Neuronal stem cell (in vitro differentiated cells): Measurements from ENCODE around the gene DNAJC18.

ENCODE experiments used
- DNase-seq: peaks from one replicate; pipeline ENCODE4 v3.0.0-alpha.2; 2013; ENCODE audit warnings: low spot score
- H2AFZ ChIP-seq: one replicate; pipeline ENCODE4 v1.6.1; 2013; ENCODE audit warnings: mild to moderate bottlenecking, low read length, inconsistent platforms
- H2AK5ac ChIP-seq: 2 replicates; pipeline ENCODE4 v1.6.1; 2013; ENCODE audit warnings: low read depth, mild to moderate bottlenecking, inconsistent platforms, low read length, moderate library complexity, mixed read lengths
- H2BK120ac ChIP-seq: 2 replicates; pipeline ENCODE4 v1.6.1; 2013; ENCODE audit warnings: low read depth, mild to moderate bottlenecking, inconsistent platforms, low read length, moderate library complexity, mixed read lengths
- H2BK12ac ChIP-seq: one replicate; pipeline ENCODE4 v1.6.1; 2013; ENCODE audit warnings: low read length, inconsistent platforms
- H2BK15ac ChIP-seq: 2 replicates; pipeline ENCODE4 v1.6.1; 2013; ENCODE audit warnings: mild to moderate bottlenecking, low read length, inconsistent platforms, mixed read lengths
- H2BK5ac ChIP-seq: one replicate; pipeline ENCODE4 v1.6.1; 2013; ENCODE audit warnings: inconsistent platforms, mild to moderate bottlenecking, low read length, moderate library complexity
- H3K14ac ChIP-seq: one replicate; pipeline ENCODE4 v1.6.1; 2013; ENCODE audit warnings: low read length, inconsistent platforms
- H3K18ac ChIP-seq: 2 replicates; pipeline ENCODE4 v1.6.1; 2013; ENCODE audit warnings: low read length, inconsistent platforms
- H3K23ac ChIP-seq: 2 replicates; pipeline ENCODE4 v1.6.1; 2013; ENCODE audit warnings: low read depth, mild to moderate bottlenecking, mixed read lengths, low read length, inconsistent platforms; ENCODE audit not compliant: poor library complexity
- H3K27ac ChIP-seq: replicated peaks from 3 replicates; pipeline ENCODE4 v1.5.1; 2013; ENCODE audit warnings: low read length, inconsistent platforms
- H3K27me3 ChIP-seq, 3 experiments: 2 replicates each; pipeline ENCODE4 v1.6.1; 2013; ENCODE audit warnings: low read length in 3 of 3, mild to moderate bottlenecking in 2 of 3, inconsistent platforms in 1 of 3, low read depth in 1 of 3, mixed read lengths in 1 of 3, moderate library complexity in 1 of 3; ENCODE audit not compliant: control insufficient read depth in 3 of 3, insufficient read depth in 3 of 3
- H3K36me3 ChIP-seq, 2 donors: replicated peaks in 1 of 2; 2 replicates each; pipeline ENCODE4 v1.6.1; 2013; ENCODE audit warnings: low read length in 2 of 2; ENCODE audit not compliant: control insufficient read depth in 2 of 2, insufficient read depth in 2 of 2
- H3K4ac ChIP-seq: 2 replicates; pipeline ENCODE4 v1.6.1; 2013; ENCODE audit warnings: inconsistent platforms, mild to moderate bottlenecking, low read length, moderate library complexity
- H3K4me1 ChIP-seq, 2 donors: 1 replicate in 1 of 2; 2 replicates in 1 of 2; pipeline ENCODE4 v1.6.1; 2013; ENCODE audit warnings: low read length in 2 of 2, low read depth in 1 of 2; ENCODE audit not compliant: control insufficient read depth in 2 of 2, insufficient read depth in 1 of 2
- H3K4me2 ChIP-seq: one replicate; pipeline ENCODE4 v1.6.1; 2013; ENCODE audit warnings: mild to moderate bottlenecking, low read length, inconsistent platforms; ENCODE audit not compliant: insufficient read depth, poor library complexity, severe bottlenecking
- H3K4me3 ChIP-seq, 2 donors: 2 replicates each; pipeline ENCODE4 v1.5.1; 2013; ENCODE audit warnings: low read length in 2 of 2, mild to moderate bottlenecking in 2 of 2, inconsistent platforms in 1 of 2, moderate library complexity in 1 of 2
- H3K79me1 ChIP-seq: one replicate; pipeline ENCODE4 v1.6.1; 2013; ENCODE audit warnings: low read depth, mild to moderate bottlenecking, inconsistent platforms, low read length, moderate library complexity
- H3K9ac ChIP-seq: one replicate; pipeline ENCODE4 v1.6.1; 2013; ENCODE audit warnings: mild to moderate bottlenecking, low read depth, low read length, inconsistent platforms; ENCODE audit not compliant: poor library complexity
- H3K9me3 ChIP-seq, 2 donors: replicated peaks in 1 of 2; 2 replicates each; pipeline versions ENCODE3 to v1.6.1; 2013; ENCODE audit warnings: low read length in 2 of 2, mild to moderate bottlenecking in 2 of 2, inconsistent platforms in 1 of 2, low read depth in 1 of 2, mixed read lengths in 1 of 2, moderate library complexity in 1 of 2; ENCODE audit not compliant: control insufficient read depth in 2 of 2, insufficient read depth in 1 of 2
- H4K8ac ChIP-seq: one replicate; pipeline ENCODE4 v1.6.1; 2013; ENCODE audit warnings: low read depth, mild to moderate bottlenecking, inconsistent platforms, low read length, moderate library complexity
- H4K91ac ChIP-seq: one replicate; pipeline ENCODE4 v1.6.1; 2013; ENCODE audit warnings: low read length, low read depth, mild to moderate bottlenecking, inconsistent platforms; ENCODE audit not compliant: poor library complexity
- WGBS, 2 donors: extraction: QIAGEN DNeasy Blood & Tissue Kit; methylation state at CpG; one replicate each; pipeline ENCODE4 v1.1.7; 2013; ENCODE audit warnings: missing lambda C conversion rate in 2 of 2, mixed read lengths in 1 of 2; ENCODE audit not compliant: insufficient read length in 2 of 2, insufficient replicate concordance in 1 of 2; ENCODE audit errors: extremely low coverage in 2 of 2; 5-methylcytosine and 5-hydroxymethylcytosine counted together

DNAJC18 gene

DNA sequence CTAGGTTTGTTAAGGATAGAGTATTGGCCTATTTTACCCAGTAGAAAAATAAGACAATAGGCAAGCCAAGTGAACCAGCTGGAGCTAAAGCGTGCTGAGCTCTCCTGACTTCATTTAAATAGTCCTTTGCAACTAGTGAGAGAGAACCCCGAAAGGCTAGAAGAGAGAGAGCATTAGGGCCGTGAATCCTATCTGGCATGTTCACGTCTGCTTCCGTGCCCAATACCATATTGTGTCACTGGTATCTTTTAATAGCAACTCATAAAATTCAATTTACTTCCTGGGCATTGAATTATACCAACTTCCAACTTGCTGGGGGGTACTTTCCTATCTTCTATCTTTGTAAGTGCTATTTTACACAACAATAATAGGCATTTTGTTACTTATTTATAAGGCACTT, 13.8 kb downstream of the DNAJC18 start:
- Histone ChIP-seq H3K4me2 (no peak overlapping the region), H2BK5ac (no peak overlapping the region), H2AK5ac (no peak overlapping the region), H3K18ac (no peak overlapping the region), H3K9me3 (no peaks in the 10 kb centered on the region), H4K8ac (no peak overlapping the region), H3K9ac (no peak overlapping the region), H2BK15ac (no peak overlapping the region), H3K4ac (no peak overlapping the region), H3K4me3 (no peak overlapping the region), H2BK12ac (no peak overlapping the region), H4K91ac (no peak overlapping the region), H2AFZ (no peak overlapping the region), H2BK120ac (no peak overlapping the region), H3K27me3 (no peaks in the 10 kb centered on the region), H3K14ac (no peak overlapping the region), H3K4me1 (no peaks in the 10 kb centered on the region), H3K27ac (no peak overlapping the region), H3K23ac (no peak overlapping the region), H3K79me1 (no peaks in the 10 kb centered on the region), H3K36me3 (peaks cover 11 to 81% of the 10 kb centered on the region in 2 donors)
- no CpG with 5 or more reads among the region's 5 CpGs for WGBS, 2 donors
- DNase-seq = no peak

DNA sequence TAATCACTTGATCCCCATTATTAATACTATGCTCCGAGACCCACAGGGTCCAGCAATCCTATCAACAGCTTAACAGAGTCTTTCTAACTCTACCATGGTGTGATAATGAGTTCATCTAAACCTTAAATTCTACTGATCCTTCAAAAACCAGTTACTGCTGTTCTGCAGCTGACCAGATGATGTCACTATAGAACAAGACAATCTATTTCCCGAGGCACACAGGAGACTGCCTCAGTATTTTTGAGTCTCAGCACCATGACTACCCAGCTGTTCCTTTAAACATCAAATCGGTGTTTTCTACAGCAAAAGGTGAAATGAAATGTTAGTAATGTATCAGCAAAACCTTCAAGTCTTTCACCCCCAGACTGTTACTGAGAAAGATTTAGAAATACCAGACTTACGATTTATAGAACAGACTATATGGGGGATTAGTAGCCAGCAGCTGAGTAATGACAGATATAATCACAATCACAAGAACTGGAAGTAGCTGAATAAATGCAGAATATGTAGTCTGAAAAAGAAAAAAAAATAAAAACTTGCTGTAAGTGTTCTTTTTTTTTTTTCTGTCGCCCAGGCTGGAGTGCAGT, 16.9 kb downstream of the DNAJC18 start:
- DNase-seq = no peak
- Histone ChIP-seq H2AFZ (no peak overlapping the region), H3K4me1 (peaks cover 0 to 5% of the 10 kb centered on the region in 2 donors), H3K4ac (no peak overlapping the region), H3K27ac (no peak overlapping the region), H2BK120ac (no peak overlapping the region), H2BK5ac (no peak overlapping the region), H3K23ac (no peak overlapping the region), H3K79me1 (no peaks in the 10 kb centered on the region), H3K4me3 (no peak overlapping the region), H3K4me2 (no peak overlapping the region), H2BK15ac (no peak overlapping the region), H3K9me3 (no peaks in the 10 kb centered on the region), H4K91ac (no peak overlapping the region), H2BK12ac (no peak overlapping the region), H2AK5ac (no peak overlapping the region), H3K14ac (no peak overlapping the region), H3K18ac (no peak overlapping the region), H3K36me3 (peaks cover 15 to 85% of the 10 kb centered on the region in 2 donors), H3K9ac (no peak overlapping the region), H3K27me3 (no peaks in the 10 kb centered on the region), H4K8ac (no peak overlapping the region)
- WGBS, 2 donors = no CpG with 5 or more reads among the region's 5 CpGs

DNA sequence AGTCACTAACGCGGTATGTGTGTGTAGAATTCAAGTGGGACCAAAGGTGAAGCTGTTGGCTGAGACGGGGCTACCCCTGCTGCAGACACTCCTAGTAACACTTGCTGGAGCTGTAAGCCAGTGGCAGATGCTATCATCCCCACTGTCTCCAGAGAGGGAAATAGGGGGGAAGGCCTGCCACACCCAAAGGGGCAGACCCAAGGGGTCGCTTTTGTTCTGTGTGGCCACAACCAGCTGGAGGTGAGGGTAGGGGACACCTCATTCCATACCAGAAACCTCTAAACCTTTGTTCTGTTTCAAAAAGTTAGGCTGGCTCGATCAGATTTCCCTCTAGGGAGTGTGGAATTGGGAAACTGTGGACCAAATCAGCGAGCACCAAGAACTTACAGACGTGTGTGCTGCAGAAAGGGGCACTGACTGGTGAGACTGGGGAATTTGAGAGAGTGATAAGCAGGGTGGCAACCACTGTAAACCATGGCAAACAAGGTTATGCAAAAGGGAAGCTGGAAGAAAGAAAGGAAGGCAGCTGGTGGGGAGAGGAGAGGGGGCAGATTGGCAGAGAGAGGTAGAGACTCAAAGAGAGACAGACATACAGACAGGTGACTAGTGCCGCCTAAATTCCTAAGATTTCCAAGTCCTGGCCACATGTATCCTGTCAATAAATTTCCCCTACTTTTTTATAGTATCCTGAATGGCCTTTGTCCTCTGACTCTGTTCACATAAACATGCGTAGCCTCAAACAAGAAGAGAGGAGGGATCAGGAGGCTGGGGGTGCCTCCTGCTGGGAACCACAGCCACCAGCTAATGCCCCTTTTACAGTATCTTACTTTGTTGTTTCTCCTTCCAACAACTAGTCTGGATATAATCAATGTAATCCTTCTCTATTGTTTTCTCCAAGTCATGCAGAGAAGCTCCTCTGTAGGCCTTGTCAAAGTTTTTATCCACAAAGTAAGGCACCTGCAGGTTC, 19.8 kb downstream of the DNAJC18 start:
- Histone ChIP-seq H2BK5ac (no peak overlapping the region), H2BK12ac (no peak overlapping the region), H4K8ac (no peak overlapping the region), H3K79me1 (no peaks in the 10 kb centered on the region), H3K27ac (no peak overlapping the region), H3K9ac (no peak overlapping the region), H3K4ac (no peak overlapping the region), H3K14ac (no peak overlapping the region), H2AFZ (no peak overlapping the region), H2BK120ac (no peak overlapping the region), H3K23ac (no peak overlapping the region), H3K9me3 (no peaks in the 10 kb centered on the region), H3K36me3 (peaks cover 17 to 85% of the 10 kb centered on the region in 2 donors), H3K4me3 (no peak overlapping the region), H3K4me2 (no peak overlapping the region), H4K91ac (no peak overlapping the region), H3K4me1 (peaks cover 0 to 5% of the 10 kb centered on the region in 2 donors), H2AK5ac (no peak overlapping the region), H3K27me3 (no peaks in the 10 kb centered on the region), H3K18ac (no peak overlapping the region), H2BK15ac (no peak overlapping the region)
- DNase-seq = no peak
- WGBS, 2 donors = no CpG with 5 or more reads among the region's 9 CpGs

DNA sequence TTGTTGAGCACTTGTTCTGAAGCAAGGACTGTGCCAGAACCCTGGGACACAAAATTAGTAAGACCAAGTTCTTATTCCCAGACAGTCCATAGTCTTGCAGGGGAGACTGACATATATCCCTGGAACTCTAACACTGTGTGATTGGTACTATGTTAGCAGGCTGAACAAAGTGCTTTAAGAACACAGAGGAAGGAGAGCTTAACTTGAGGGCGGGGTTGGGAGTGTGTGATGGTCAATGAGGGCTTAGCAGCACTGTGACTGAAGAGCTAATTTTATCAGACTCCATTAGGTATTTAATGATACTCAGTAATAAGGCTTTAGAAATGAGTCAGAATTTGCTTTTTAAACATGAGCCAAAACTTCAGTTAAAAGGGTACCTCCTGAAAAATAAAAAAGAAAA, 20.5 kb downstream of the DNAJC18 start:
- H3K4ac ChIP-seq = no peak overlapping the region
- no peak overlapping the region for H3K27ac ChIP-seq
- peaks cover 15 to 85% of the 10 kb centered on the region in 2 donors for H3K36me3 ChIP-seq

More for the DNA sequence above, 20.5 kb downstream of the DNAJC18 start:
- DNase-seq = no peak
- Histone ChIP-seq H2AFZ (no peak overlapping the region), H2BK12ac (no peak overlapping the region), H4K91ac (no peak overlapping the region), H3K4me1 (peaks cover 0 to 5% of the 10 kb centered on the region in 2 donors), H2BK120ac (no peak overlapping the region), H2BK5ac (no peak overlapping the region), H3K9ac (no peak overlapping the region), H3K14ac (no peak overlapping the region), H2BK15ac (no peak overlapping the region), H3K18ac (no peak overlapping the region), H3K79me1 (no peaks in the 10 kb centered on the region), H2AK5ac (no peak overlapping the region), H3K27me3 (no peaks in the 10 kb centered on the region), H3K4me2 (no peak overlapping the region), H4K8ac (no peak overlapping the region), H3K9me3 (no peaks in the 10 kb centered on the region), H3K4me3 (no peak overlapping the region), H3K23ac (no peak overlapping the region)
- WGBS, 2 donors = no CpG with 5 or more reads among the region's 1 CpG
